ENCODE data around the gene TMEM17. TPM values are rescaled to one million over a fixed set of nuclear protein-coding genes. Genes with fewer than 3 reads are reported as not detected.

TMEM17 gene
- total and polyA plus RNA-seq, 2 donors (not counting 3 experiments of a cell fraction or from before 2014, with no cell fraction given), result 0.91 to 2.0 TPM

- intact Hi-C loops (cut with micrococcal nuclease) (no loop called here), dilution Hi-C loops (cut with MboI; ENCODE audit: extremely low pct_ligation_motif_present, low sequenced_read_pairs) (no loop called here)
- TF ChIP-seq POLR2AphosphoS5 (IDR thresholded peaks at IDR 0.05; ENCODE audit: insufficient read depth, low read depth, low read length) (no peak), MYC (IDR thresholded peaks at IDR 0.05; ENCODE audit: low read depth, low read length) (no peak), JUN (IDR thresholded peaks at IDR 0.05; ENCODE audit: borderline replicate concordance, insufficient read depth, insufficient read length, low read depth) (no peak), GATA2 (IDR thresholded peaks at IDR 0.05; ENCODE audit: insufficient read depth, insufficient read length, low read depth, low read length) (no peak), POLR2A (IDR thresholded peaks at IDR 0.05; ENCODE audit: low read depth, low read length) (no peak), FOS (IDR thresholded peaks at IDR 0.05; ENCODE audit: borderline replicate concordance, insufficient read depth, low read length) (no peak), EZH2 (IDR thresholded peaks at IDR 0.05; ENCODE audit: borderline replicate concordance, low read depth, low read length, severe bottlenecking) (no peak), MAX (IDR thresholded peaks at IDR 0.05; ENCODE audit: insufficient read depth, insufficient read length) (no peak), CTCF (IDR thresholded peaks at IDR 0.05; ENCODE audit: extremely low read depth in 1 of 2, insufficient read depth in 1 of 2, low read depth in 1 of 2, low read length in 2 of 2) (no peak)
- FAIRE-seq (no peak), DNase-seq (ENCODE audit: low read depth, low spot score) (no peak)
- Histone ChIP-seq H3K9ac (replicated peaks; ENCODE audit: extremely low read depth, insufficient read depth, low read length) (no peak overlapping the region), H2AFZ (ENCODE audit: low read depth, low read length) (no peak overlapping the region), H3K27ac (ENCODE audit: insufficient read depth, low read depth, low read length) (no peak overlapping the region), H3K79me2 (ENCODE audit: control insufficient read depth, insufficient read depth, low read length) (no peaks in the 10 kb centered on the region), H3K9me3 (replicated peaks; ENCODE audit: control insufficient read depth, insufficient read depth, low read length) (no peaks in the 10 kb centered on the region), H3K4me1 (ENCODE audit: control insufficient read depth, extremely low read depth, insufficient read depth, low read length) (no peaks in the 10 kb centered on the region), H3K4me3 (replicated peaks in 1 of 3; ENCODE audit: insufficient read depth in 1 of 3, low read depth in 1 of 3, low read length in 3 of 3) (no peak overlapping the region), H3K36me3 (ENCODE audit: control insufficient read depth in 2 of 2, extremely low read depth in 1 of 2, insufficient read depth in 2 of 2, low read length in 2 of 2) (no peaks in the 10 kb centered on the region), H3K27me3 (ENCODE audit: control insufficient read depth in 2 of 2, insufficient read depth in 2 of 2, low read length in 2 of 2) (no peaks in the 10 kb centered on the region), H4K20me1 (replicated peaks; ENCODE audit: control insufficient read depth, extremely low read depth, insufficient read depth, low read length) (no peaks in the 10 kb centered on the region), H3K4me2 (ENCODE audit: insufficient read depth, low read length) (no peak overlapping the region), H3K9me1 (replicated peaks; ENCODE audit: control insufficient read depth, extremely low read depth, insufficient read depth, low read length) (no peaks in the 10 kb centered on the region)
- no TSS peak for BruUV-seq (replicated peaks)
- CTCF ChIA-PET, result interaction anchor here (0.7 kb wide), 2 partner anchors 8 to 308 kb away, joined by 3 to 4 read pairs; no protein-coding TSS in a partner anchor
- POLR2A ChIA-PET, result no interaction called here
These were observed 40.8 kb downstream of the TMEM17 start for GRCh38 chr2:62465039-62465740.
